Naive thymus-derived CD8-positive, alpha-beta T cell (primary cell): Measurements from ENCODE around the gene OPCML. TPM values are rescaled to one million over a fixed set of nuclear protein-coding genes. Genes with fewer than 3 reads are reported as not detected.

Experiments
- ATAC-seq, 2 donors: fragments of 150-1000 bp; cut with Tn5 transposase in 1 of 2; sonication (Bioruptor Pico), chemical (Tn5 transposase) in 1 of 2; 1 replicate in 1 of 2; 2 replicates in 1 of 2; pipeline ENCODE4 v1.10.0; 2021; ENCODE audit warnings: mild to moderate bottlenecking in 2 of 2, moderate library complexity in 2 of 2
- POLR2A ChIA-PET: fragments of 350-600 bp; sonication (Branson Sonifier 250); formaldehyde crosslinking; loops from one replicate; lab custom pipeline; 2021; ENCODE audit warnings: antibody characterized with exemption; lab: Charles Lee
- DNase-seq, 10 donors: peaks; one replicate each; pipeline versions ENCODE4 v3.0.0 to v3.0.0-alpha.2; 2020 to 2022
- H3K27ac Mint-ChIP-seq, 10 donors: one replicate each; pipeline ENCODE4 v1.8.0; 2020 to 2022; ENCODE audit warnings: mild to moderate bottlenecking in 10 of 10, mixed read lengths in 10 of 10, moderate library complexity in 4 of 10, inconsistent platforms in 1 of 10
- H3K27me3 Mint-ChIP-seq, 5 donors: one replicate each; pipeline ENCODE4 v1.8.0; 2021 to 2022; ENCODE audit warnings: mixed read lengths in 5 of 5
- H3K36me3 Mint-ChIP-seq, 3 donors: one replicate each; pipeline ENCODE4 v1.8.0; 2020 to 2022; ENCODE audit warnings: mixed read lengths in 3 of 3, mild to moderate bottlenecking in 2 of 3, inconsistent platforms in 1 of 3
- H3K4me1 Mint-ChIP-seq, 4 donors: one replicate each; pipeline ENCODE4 v1.8.0; 2021 to 2022; ENCODE audit warnings: mixed read lengths in 4 of 4
- H3K4me3 Mint-ChIP-seq, 10 donors: one replicate each; pipeline ENCODE4 v1.8.0; 2020 to 2022; ENCODE audit warnings: mild to moderate bottlenecking in 10 of 10, mixed read lengths in 10 of 10, moderate library complexity in 6 of 10, inconsistent platforms in 1 of 10
- H3K9me3 Mint-ChIP-seq, 9 donors: one replicate each; pipeline ENCODE4 v1.8.0; 2020 to 2022; ENCODE audit warnings: mixed read lengths in 9 of 9, mild to moderate bottlenecking in 3 of 9, inconsistent platforms in 1 of 9, moderate library complexity in 1 of 9
- polyA plus RNA-seq, 3 donors: library from polyadenylated mRNA; unstranded; fragments of 300-500 nt; fragmentation: Illumina TruSeq; gene quantifications; one replicate each; pipeline ENCODE4 v1.2.3, GENCODE V29; 2021
- total RNA-seq, 8 experiments: library from RNA in 2 of 8; stranded (reverse) in 2 of 8; gene quantifications; one replicate each; pipeline ENCODE4 v1.2.3 and lab custom pipeline; 2021 to 2026

OPCML gene
- total and polyA plus RNA-seq, 5 experiments from 2014 or later, result not detected

- ATAC-seq (no peak), DNase-seq (no peak)
- peaks cover 0 to 4% (median 0%) of the 10 kb centered on the region in 3 donors for H3K36me3 Mint-ChIP-seq
- peaks cover 0 to 17% (median 2%) of the 10 kb centered on the region in 5 donors for H3K27me3 Mint-ChIP-seq
- no peak overlapping the region for H3K4me3 Mint-ChIP-seq
- H3K9me3 Mint-ChIP-seq, result peaks cover 0 to 31% (median 6%) of the 10 kb centered on the region in 9 donors
- H3K4me1 Mint-ChIP-seq, result no peaks in the 10 kb centered on the region
- POLR2A ChIA-PET, result no interaction called here
- H3K27ac Mint-ChIP-seq, result no peak overlapping the region
Observed at GRCh38 chr11:132367293-132367692, 1165.0 kb downstream of the OPCML start.

DNA sequence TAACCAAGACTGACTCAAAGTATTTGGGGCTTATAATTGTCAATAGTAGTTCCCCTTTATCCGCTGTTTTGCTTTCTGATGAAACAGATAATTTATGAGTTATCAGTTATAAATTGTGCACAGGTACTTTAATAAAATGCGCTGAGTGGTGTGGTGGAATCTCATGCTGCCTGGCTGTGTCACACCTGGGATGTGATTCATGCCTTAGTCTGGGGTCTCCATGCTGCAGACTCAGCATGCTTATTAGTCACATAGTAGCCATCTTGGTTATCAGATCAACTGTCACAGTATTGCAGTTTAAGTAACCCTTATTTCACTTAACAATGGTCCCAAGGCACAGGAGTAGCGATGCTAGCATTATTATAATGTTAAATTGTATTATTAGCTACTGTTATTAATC lies 1166.7 kb downstream of the OPCML start:
- no peaks in the 10 kb centered on the region for H3K4me1 Mint-ChIP-seq
- no peak for DNase-seq
- POLR2A ChIA-PET, result no interaction called here
- H3K27ac Mint-ChIP-seq, result no peak overlapping the region
- peaks cover 0 to 4% (median 0%) of the 10 kb centered on the region in 3 donors for H3K36me3 Mint-ChIP-seq
- no peak for ATAC-seq
- H3K4me3 Mint-ChIP-seq, result no peak overlapping the region
- peaks cover 0 to 17% (median 2%) of the 10 kb centered on the region in 5 donors for H3K27me3 Mint-ChIP-seq
- peaks cover 0 to 31% (median 6%) of the 10 kb centered on the region in 9 donors for H3K9me3 Mint-ChIP-seq
